ENCODE measurements around the gene MPLKIP. TPM values are rescaled to one million over a fixed set of nuclear protein-coding genes. Genes with fewer than 3 reads are reported as not detected.

Gene MPLKIP
- total RNA-seq, 6 donors from 2014 or later: 4.2 to 61.0 (median 30.0) TPM

DNA sequence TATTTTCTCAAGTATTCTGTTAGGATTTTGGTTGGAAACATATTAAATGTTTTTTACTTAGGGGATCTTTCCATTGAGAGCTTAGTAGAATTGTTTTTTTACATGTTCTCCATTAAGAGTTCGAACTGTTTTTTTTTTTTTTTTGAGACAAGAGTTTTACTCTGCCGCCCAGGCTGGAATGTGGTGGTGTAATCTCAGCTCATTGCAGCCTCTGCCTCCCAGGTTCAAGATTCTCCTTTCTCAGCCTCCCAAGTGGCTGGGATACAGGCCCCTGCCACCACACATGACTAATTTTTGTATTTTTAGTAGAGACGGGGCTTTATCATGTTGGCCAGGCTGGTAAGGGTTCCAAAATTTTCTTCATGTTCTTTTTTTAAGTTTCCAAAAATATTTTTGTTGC is 33.2 kb downstream of the MPLKIP start:
- Histone ChIP-seq H3K4me1 (no peaks in the 10 kb centered on the region), H3K9me3 (no peaks in the 10 kb centered on the region), H3K27me3 (no peaks in the 10 kb centered on the region), H3K27ac (no peak overlapping the region), H3K36me3 (peaks cover 0 to 2% (median 0%) of the 10 kb centered on the region in 4 donors), H3K4me3 (no peak overlapping the region)
- no peak for DNase-seq
- ATAC-seq (ENCODE audit: low FRiP score in 2 of 2): no peak
- TF ChIP-seq POLR2AphosphoS5 (IDR thresholded peaks at IDR 0.05) (no peak), POLR2A (IDR thresholded peaks at IDR 0.05) (no peak), CTCF (IDR thresholded peaks at IDR 0.05) (no peak), EP300 (IDR thresholded peaks at IDR 0.05) (no peak)
- WGBS, 2 donors: 86 to 87% methylated on average over 3 of the region's 3 CpGs

GRCh38 chr7:40099837-40100236 is 34.6 kb downstream of the MPLKIP start:
- TF ChIP-seq POLR2AphosphoS5 (IDR thresholded peaks at IDR 0.05) (no peak), EP300 (IDR thresholded peaks at IDR 0.05) (no peak), POLR2A (IDR thresholded peaks at IDR 0.05) (no peak), CTCF (IDR thresholded peaks at IDR 0.05) (no peak)
- Histone ChIP-seq H3K36me3 (peaks cover 0 to 16% (median 6%) of the 10 kb centered on the region in 4 donors), H3K27me3 (no peaks in the 10 kb centered on the region), H3K4me1 (no peaks in the 10 kb centered on the region), H3K9me3 (no peaks in the 10 kb centered on the region), H3K27ac (no peak overlapping the region), H3K4me3 (no peak overlapping the region)
- no peak for DNase-seq
- no peak for ATAC-seq (ENCODE audit: low FRiP score in 2 of 2)
- 97 to 99% methylated on average over 4 of the region's 4 CpGs for WGBS, 2 donors

GRCh38 chr7:40098810-40099209 is 35.6 kb downstream of the MPLKIP start:
- no peak for TF ChIP-seq CTCF (IDR thresholded peaks at IDR 0.05)
- TF ChIP-seq POLR2AphosphoS5 (IDR thresholded peaks at IDR 0.05): no peak
- TF ChIP-seq POLR2A (IDR thresholded peaks at IDR 0.05): no peak
- TF ChIP-seq EP300 (IDR thresholded peaks at IDR 0.05): no peak
- no peaks in the 10 kb centered on the region for H3K9me3 ChIP-seq
- no peak overlapping the region for H3K4me3 ChIP-seq
- H3K27ac ChIP-seq: no peak overlapping the region
- no peaks in the 10 kb centered on the region for H3K4me1 ChIP-seq
- H3K36me3 ChIP-seq: peaks cover 0 to 26% (median 16%) of the 10 kb centered on the region in 4 donors
- no peak for ATAC-seq (ENCODE audit: low FRiP score in 2 of 2)
- no peak for DNase-seq
- no peaks in the 10 kb centered on the region for H3K27me3 ChIP-seq

DNA sequence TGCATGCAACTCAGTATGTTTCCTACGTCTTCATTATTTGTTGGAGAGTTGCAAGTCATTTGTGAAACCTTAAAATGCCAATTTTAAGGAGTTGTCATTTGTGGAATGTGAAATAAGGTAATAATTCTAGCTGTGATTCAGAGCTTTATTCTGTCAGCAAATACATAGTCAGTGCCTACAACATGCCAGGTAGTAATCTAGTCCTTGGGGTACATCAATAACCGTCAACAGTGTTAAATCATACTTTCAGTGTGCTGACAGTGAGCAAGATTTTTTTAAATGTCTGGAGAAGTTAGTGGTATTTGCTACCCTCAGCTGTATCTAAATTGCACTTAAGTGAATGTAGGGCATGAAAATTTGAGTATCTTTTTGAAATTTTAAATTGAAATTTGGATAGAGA is 36.7 kb downstream of the MPLKIP start:
- Histone ChIP-seq H3K27me3 (no peaks in the 10 kb centered on the region), H3K9me3 (no peaks in the 10 kb centered on the region), H3K4me1 (no peaks in the 10 kb centered on the region), H3K27ac (no peak overlapping the region), H3K36me3 (peaks cover 0 to 37% (median 27%) of the 10 kb centered on the region in 4 donors), H3K4me3 (no peak overlapping the region)
- 81 to 87% methylated on average over 2 of the region's 2 CpGs for WGBS, 2 donors
- DNase-seq (no peak), ATAC-seq (ENCODE audit: low FRiP score in 2 of 2) (no peak)
- TF ChIP-seq EP300 (IDR thresholded peaks at IDR 0.05) (no peak), CTCF (IDR thresholded peaks at IDR 0.05) (no peak), POLR2AphosphoS5 (IDR thresholded peaks at IDR 0.05) (no peak), POLR2A (IDR thresholded peaks at IDR 0.05) (no peak)

DNA sequence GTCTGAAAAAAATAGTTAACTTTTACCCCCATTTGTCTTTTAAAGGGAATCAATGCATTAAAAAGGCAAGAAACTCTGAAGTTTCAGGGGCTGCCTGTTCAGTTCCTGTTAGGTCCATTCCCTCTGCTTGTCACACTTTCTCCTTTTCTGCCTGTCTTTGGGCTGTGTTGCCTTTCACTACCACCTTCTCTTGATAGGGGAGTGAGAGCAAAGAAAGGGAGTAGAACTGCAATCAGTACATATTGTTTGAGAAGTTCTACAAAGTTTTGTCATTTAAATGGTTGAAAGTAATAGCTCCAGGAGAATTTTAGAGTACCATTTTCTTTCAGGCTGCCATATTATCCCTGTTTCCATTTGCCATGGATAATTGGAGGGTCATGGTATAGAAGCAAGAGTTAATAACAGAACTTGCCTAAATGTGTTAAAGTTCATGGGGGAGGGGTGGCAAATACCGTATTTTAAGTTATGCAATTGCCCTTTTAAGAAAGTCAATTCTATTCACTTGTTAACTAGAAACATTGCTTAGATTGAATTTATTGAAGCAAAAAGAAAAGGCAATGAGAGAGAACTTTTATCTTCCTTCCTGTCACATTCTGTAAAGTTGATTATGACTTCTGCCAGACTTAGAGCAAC is 38.6 kb downstream of the MPLKIP start:
- no peak for DNase-seq
- Histone ChIP-seq H3K27me3 (no peaks in the 10 kb centered on the region), H3K4me1 (no peaks in the 10 kb centered on the region), H3K4me3 (no peak overlapping the region), H3K9me3 (no peaks in the 10 kb centered on the region), H3K36me3 (peaks cover 0 to 53% (median 34%) of the 10 kb centered on the region in 4 donors), H3K27ac (no peak overlapping the region)
- WGBS, 2 donors: 30 to 33% methylated on average over 1 of the region's 1 CpG
- ATAC-seq (ENCODE audit: low FRiP score in 2 of 2): no peak
- TF ChIP-seq POLR2AphosphoS5 (IDR thresholded peaks at IDR 0.05): no peak
- TF ChIP-seq CTCF (IDR thresholded peaks at IDR 0.05): no peak
- TF ChIP-seq POLR2A (IDR thresholded peaks at IDR 0.05): no peak
- TF ChIP-seq EP300 (IDR thresholded peaks at IDR 0.05): no peak
